ENCODE data around the gene KLHL35. TPM values are rescaled to one million over a fixed set of nuclear protein-coding genes. Genes with fewer than 3 reads are reported as not detected.

KLHL35 gene
- total and polyA plus RNA-seq, 2 of the 4 experiments (the other 2 are of a cell fraction) = 1.6 to 3.3 TPM

DNA sequence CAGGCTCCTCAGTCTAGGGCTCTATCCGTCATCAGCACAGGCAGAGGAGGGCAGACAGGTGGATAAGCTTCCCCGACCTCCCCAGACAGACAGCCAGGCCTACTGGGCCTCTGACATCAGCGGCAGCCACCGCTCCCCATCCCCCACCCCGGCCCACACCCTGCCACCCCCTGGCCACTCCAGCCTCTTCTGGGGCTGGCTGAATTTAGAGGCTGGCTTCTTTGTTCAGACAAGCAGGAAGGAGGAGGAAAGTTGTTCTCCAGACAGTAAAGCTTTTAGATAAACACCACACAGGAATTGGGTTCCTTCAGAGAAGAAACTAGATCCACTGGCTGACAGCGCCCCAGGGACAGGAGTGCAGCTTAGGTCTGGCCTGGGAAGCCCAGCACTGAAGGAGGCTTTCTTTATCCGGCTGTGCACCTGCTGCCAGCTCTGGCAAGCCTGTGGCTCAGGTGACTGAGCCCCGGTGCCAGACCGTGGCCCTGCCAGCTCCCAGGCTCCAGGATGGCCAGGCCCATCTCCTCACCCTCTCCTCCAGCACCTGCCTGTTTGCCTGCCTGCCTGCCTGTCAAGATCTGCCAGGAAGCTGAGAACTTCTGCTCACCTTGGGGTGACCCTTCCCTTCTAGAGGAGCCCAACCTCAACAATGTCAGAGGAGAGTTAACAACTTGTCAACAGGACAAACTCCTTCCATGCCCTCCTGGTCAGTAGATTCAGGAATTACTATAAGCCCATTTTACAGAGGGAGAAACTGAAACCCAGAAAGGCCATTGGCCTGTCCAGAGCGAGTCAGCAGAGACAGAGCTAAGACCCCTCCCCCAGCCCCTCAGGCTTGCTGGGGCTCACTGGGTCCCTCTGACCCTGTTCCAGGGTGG, 44.0 kb upstream of the KLHL35 start:
- Histone ChIP-seq H3K4me2 (ENCODE audit: low read depth, low read length) (no peak overlapping the region), H2AK9ac (replicated peaks; ENCODE audit: low read depth, low read length, poor library complexity) (no peak overlapping the region), H4K5ac (ENCODE audit: low read depth, low read length) (no peak overlapping the region), H3K18ac (ENCODE audit: low read depth, low read length) (no peak overlapping the region), H3K9ac (ENCODE audit: low read depth, low read length) (no peak overlapping the region), H3K4me1 (ENCODE audit: control insufficient read depth, insufficient read depth, low read length) (peaks cover 20% of the 10 kb centered on the region), H3K9me3 (ENCODE audit: control insufficient read depth, insufficient read depth, low read length) (no peaks in the 10 kb centered on the region), H2AK5ac (ENCODE audit: low read depth, low read length) (peak overlapping the region; percentile 13; the same call in 1 of the 2 replicates), H3K4me3 (ENCODE audit: insufficient read depth, low read depth, low read length) (no peak overlapping the region), H3K4ac (ENCODE audit: low read depth, low read length) (no peak overlapping the region; the same call in 1 of the 2 replicates), H2BK20ac (ENCODE audit: low read depth, low read length) (no peak overlapping the region), H3K56ac (ENCODE audit: extremely low read depth, insufficient read depth, low read length) (no peak overlapping the region), H3K36me3 (ENCODE audit: control insufficient read depth, insufficient read depth, low read length) (no peaks in the 10 kb centered on the region), H4K8ac (ENCODE audit: low read depth in 2 of 2, low read length in 2 of 2) (no peak overlapping the region; a peak in 1 of 4 replicates), H2BK5ac (ENCODE audit: low read depth, low read length, poor library complexity, severe bottlenecking) (no peak overlapping the region), H3K79me1 (ENCODE audit: low read depth in 1 of 2, low read length in 2 of 2) (no peaks in the 10 kb centered on the region; a peak in 1 of 4 replicates), H3K27ac (ENCODE audit: insufficient read depth, low read length) (no peak overlapping the region), H2BK120ac (ENCODE audit: low read depth, low read length) (no peak overlapping the region), H3K27me3 (ENCODE audit: control insufficient read depth, insufficient read depth, low read length) (no peaks in the 10 kb centered on the region), H3K23ac (ENCODE audit: low read depth, low read length) (no peak overlapping the region), H4K20me1 (ENCODE audit: insufficient read depth, low read length) (no peaks in the 10 kb centered on the region), H3K14ac (replicated peaks; ENCODE audit: low read depth, low read length) (no peak overlapping the region), H3K9me1 (ENCODE audit: insufficient read depth, low read length) (peaks cover 19% of the 10 kb centered on the region), H2AFZ (replicated peaks; ENCODE audit: low read length, poor library complexity) (no peak overlapping the region), H4K91ac (ENCODE audit: insufficient read depth, low read depth, low read length) (no peak overlapping the region), H2BK15ac (ENCODE audit: low read depth, low read length) (no peak overlapping the region)
- 0% methylated on average over 1 of the region's 10 CpGs; no CpG with 5 or more reads in 1 of the 2 experiments for WGBS, 2 experiments (ENCODE audit: extremely low coverage in 2 of 2, insufficient read length in 1 of 2)
- intact Hi-C loops (cut with micrococcal nuclease) = no loop called here
- no peak for TF ChIP-seq FOS (IDR thresholded peaks at IDR 0.05; ENCODE audit: low read depth, low read length)
- TF ChIP-seq RAD21 (IDR thresholded peaks at IDR 0.05; ENCODE audit: low read length) = no peak
- DNase-seq (no peak), ATAC-seq (ENCODE audit: low read depth) (no peak)
- no TSS peak for BruUV-seq (replicated peaks)
- in situ Hi-C loops (cut with MboI; ENCODE audit: low sequenced_read_pairs) = no loop called here
- ChIA-PET CTCF (no interaction called here), POLR2A (ENCODE audit: unreplicated experiment) (no interaction called here)
- dilution Hi-C loops (cut with HindIII; ENCODE audit: low sequenced_read_pairs, unreplicated experiment) = no loop called here

Measured in IMR-90 (cell line).